Activated CD4-positive, CD25-positive, alpha-beta regulatory T cell treated with anti-CD3 and anti-CD28 coated beads, Interleukin-2, amount 50 U/mL, for 72 hours (primary cell): ENCODE results near the gene SAMD11.

Source experiments
- DNase-seq: peaks from one replicate; pipeline ENCODE4 v3.0.0; 2021

Gene SAMD11

GRCh38 chr1:918843-919242, 4.9 kb upstream of the SAMD11 start:
- DNase-seq: no peak

GRCh38 chr1:919271-919872, 4.4 kb upstream of the SAMD11 start:
- DNase-seq: no peak

GRCh38 chr1:920010-920409, 3.7 kb upstream of the SAMD11 start:
- DNase-seq: no peak

GRCh38 chr1:920521-920920, 3.2 kb upstream of the SAMD11 start:
- DNase-seq: no peak

- DNase-seq: no peak
Observed at GRCh38 chr1:921011-921837, 2.5 kb upstream of the SAMD11 start.

GRCh38 chr1:923991-924655, 400 bp downstream of the SAMD11 start:
- DNase-seq: no peak

GRCh38 chr1:924656-925560, 1.2 kb downstream of the SAMD11 start:
- DNase-seq: no peak

- DNase-seq: no peak
Observed at GRCh38 chr1:925561-926421, 2.1 kb downstream of the SAMD11 start.

GRCh38 chr1:927234-927633, 3.5 kb downstream of the SAMD11 start:
- no peak for DNase-seq

- DNase-seq: no peak
Observed at GRCh38 chr1:927748-928147, 4.0 kb downstream of the SAMD11 start.

- no peak for DNase-seq
Observed at GRCh38 chr1:928825-929661, 5.3 kb downstream of the SAMD11 start.

- DNase-seq: no peak
Observed at GRCh38 chr1:929712-930632, 6.2 kb downstream of the SAMD11 start.

GRCh38 chr1:930633-931138, 7.0 kb downstream of the SAMD11 start:
- no peak for DNase-seq

- DNase-seq: no peak
Observed at GRCh38 chr1:931380-932172, 7.9 kb downstream of the SAMD11 start.

- DNase-seq: no peak
Observed at GRCh38 chr1:932173-932510, 8.4 kb downstream of the SAMD11 start.

GRCh38 chr1:932776-933602, 9.3 kb downstream of the SAMD11 start:
- DNase-seq: no peak

GRCh38 chr1:933603-933940, 9.8 kb downstream of the SAMD11 start:
- no peak for DNase-seq
